Spinal cord (tissue), 10 donors: ENCODE results near the gene ZIC3. TPM values are rescaled to one million over a fixed set of nuclear protein-coding genes. Genes with fewer than 3 reads are reported as not detected.
"Not testable (repeated sequence)": the region's sequence is repeated elsewhere in the genome, so short reads cannot be mapped to it uniquely, and the experiment has no call there.

Experiments used
- DNase-seq, 6 donors: peaks; one replicate each; pipeline versions ENCODE4 v3.0.0 to v3.0.0-alpha.2; 2013 to 2015; ENCODE audit warnings: low spot score in 6 of 6, low read depth in 4 of 6
- H3K27ac ChIP-seq: one replicate; pipeline ENCODE4 v1.5.1; 2013; ENCODE audit warnings: low read depth, low read length, control low read depth
- H3K27me3 ChIP-seq: one replicate; pipeline ENCODE4 v1.6.1; 2013; ENCODE audit warnings: low read length; ENCODE audit not compliant: control insufficient read depth, insufficient read depth
- H3K36me3 ChIP-seq: one replicate; pipeline ENCODE4 v1.6.1; 2013; ENCODE audit warnings: low read length; ENCODE audit not compliant: control insufficient read depth, insufficient read depth
- H3K4me1 ChIP-seq: one replicate; pipeline ENCODE4 v1.6.1; 2013; ENCODE audit warnings: low read length; ENCODE audit not compliant: control insufficient read depth, insufficient read depth
- H3K4me3 ChIP-seq: one replicate; pipeline ENCODE4 v1.5.1; 2013; ENCODE audit warnings: low read depth, low read length, control low read depth
- H3K9me3 ChIP-seq: one replicate; pipeline ENCODE4 v1.6.1; 2013; ENCODE audit warnings: low read length; ENCODE audit not compliant: control insufficient read depth, insufficient read depth
- WGBS: methylation state at CpG from one replicate; pipeline ENCODE4 v1.1.5; 2013; ENCODE audit warnings: missing lambda C conversion rate; ENCODE audit not compliant: insufficient coverage; 5-methylcytosine and 5-hydroxymethylcytosine counted together
- polyA plus RNA-seq, 2 donors: library from polyadenylated mRNA; unstranded; fragments of 120-200 nt; gene quantifications; one replicate each; pipeline ENCODE4 v1.2.1, GENCODE V29; 2013; ENCODE audit not compliant: insufficient read length in 2 of 2
- total RNA-seq, 2 donors: library from RNA; depleted of rRNA in 1 of 2; stranded (reverse); fragments of 120-200 nt in 1 of 2; fragments of >200 nt in 1 of 2; gene quantifications; one replicate each; pipeline versions ENCODE4 v1.2.3 to v1.2.4, GENCODE V29; 2013 to 2014
- donor health status: healthy.

ZIC3 gene
- total and polyA plus RNA-seq, 4 donors: 6.8 to 15.6 (median 13.8) TPM

DNA sequence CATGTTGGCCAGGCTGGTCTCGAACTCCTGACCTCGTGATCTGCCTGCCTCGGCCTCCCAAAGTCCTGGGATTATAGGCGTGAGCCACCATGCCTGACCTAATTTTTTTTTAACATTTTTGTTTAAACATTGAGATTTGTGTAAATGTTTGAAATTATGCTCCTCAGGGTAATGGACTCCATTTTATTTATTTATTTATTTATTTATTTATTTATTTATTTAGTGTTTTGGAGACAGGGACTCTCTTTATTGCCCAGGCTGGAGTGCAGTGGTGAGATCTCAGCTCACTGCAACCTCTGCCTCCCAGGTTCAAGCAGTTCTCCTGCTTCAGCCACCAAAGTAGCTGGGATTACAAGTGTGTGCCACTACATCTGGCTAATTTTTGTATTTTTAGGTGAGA, 13.8 kb upstream of the ZIC3 start:
- not testable (repeated sequence) for H3K27ac ChIP-seq, H3K9me3 ChIP-seq, DNase-seq, H3K4me3 ChIP-seq, H3K36me3 ChIP-seq
- Histone ChIP-seq H3K27me3 (peaks cover 48% of the 10 kb centered on the region), H3K4me1 (peaks cover 21% of the 10 kb centered on the region)
- WGBS: 100% methylated on average over 1 of the region's 4 CpGs

DNA sequence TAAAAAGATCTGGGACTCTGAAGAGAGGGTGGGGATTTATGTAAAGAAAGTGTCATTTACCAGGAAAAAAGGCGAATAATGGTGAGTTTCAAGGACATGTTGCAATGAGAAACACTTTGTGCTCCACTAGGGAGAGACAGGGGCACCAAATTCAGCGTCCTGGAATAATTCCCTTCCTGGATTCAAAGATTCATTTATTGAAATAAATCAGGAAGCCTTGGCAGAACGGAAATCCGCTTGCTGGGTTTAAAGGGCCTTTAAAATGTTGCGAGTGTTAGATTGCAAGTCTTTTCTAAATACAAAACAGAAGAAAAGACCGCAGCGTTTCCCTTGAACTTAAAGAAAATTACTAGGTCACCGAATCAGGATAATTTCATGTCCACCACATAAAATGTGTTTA, 3.8 kb upstream of the ZIC3 start:
- H3K36me3 ChIP-seq: no peaks in the 10 kb centered on the region
- WGBS: 17% methylated on average over 2 of the region's 8 CpGs
- peaks cover 66% of the 10 kb centered on the region for H3K27me3 ChIP-seq
- no peak overlapping the region for H3K27ac ChIP-seq
- no peak overlapping the region for H3K4me3 ChIP-seq
- peaks cover 8% of the 10 kb centered on the region for H3K4me1 ChIP-seq
- DNase-seq: peak in 2 of 6 donors; percentile 6 to 9
- H3K9me3 ChIP-seq: no peaks in the 10 kb centered on the region

DNA sequence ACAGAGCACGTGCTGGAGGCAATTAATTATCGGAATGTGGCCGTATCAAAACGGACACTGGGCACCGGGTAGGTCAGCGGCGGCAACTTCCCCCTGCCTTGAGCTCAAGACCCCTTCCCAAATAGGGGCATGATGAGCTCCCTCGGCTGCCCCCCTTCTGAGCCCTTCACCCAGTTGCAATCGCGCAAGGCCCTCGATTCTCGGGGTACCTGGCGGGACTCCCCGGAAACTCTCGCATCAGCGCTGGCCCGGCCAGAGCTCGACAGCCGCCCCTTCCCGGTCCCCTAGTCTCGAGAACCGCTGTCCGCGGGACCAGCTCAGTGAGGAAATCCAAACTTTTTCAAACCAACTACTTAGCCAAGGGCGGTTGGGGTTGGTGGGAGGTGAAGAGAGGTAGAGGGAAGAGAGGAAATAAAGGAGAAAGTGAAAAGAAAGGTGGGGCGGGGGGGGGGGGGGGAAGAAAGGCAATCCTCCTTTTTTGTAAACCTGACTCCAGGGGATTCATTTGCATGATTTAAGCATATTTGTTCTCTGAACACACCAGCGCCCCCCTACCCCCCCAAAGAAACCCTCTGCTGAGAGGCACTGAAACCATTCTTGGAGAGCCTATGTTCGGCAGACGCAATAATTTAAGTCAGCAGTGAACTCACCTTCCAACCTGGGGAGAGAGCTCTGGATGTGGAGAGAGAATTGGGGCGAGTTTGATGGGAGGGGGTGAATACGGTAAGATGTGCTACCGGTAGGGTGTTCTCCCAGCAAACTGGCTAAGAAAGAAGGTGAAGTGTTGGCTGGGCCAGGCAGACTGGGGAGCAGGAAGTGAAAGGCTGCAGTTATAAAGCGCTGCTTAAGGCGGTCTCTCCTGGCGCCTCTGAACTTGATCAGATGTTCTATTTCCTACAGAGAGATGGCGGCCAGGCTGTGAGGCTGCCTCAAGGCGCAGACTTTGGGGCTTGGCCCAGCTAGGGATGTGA, 2.0 kb upstream of the ZIC3 start:
- Histone ChIP-seq H3K27me3 (peaks cover 77% of the 10 kb centered on the region), H3K4me3 (peak overlapping the region; percentile 26), H3K4me1 (peaks cover 16% of the 10 kb centered on the region), H3K9me3 (no peaks in the 10 kb centered on the region), H3K36me3 (no peaks in the 10 kb centered on the region), H3K27ac (peak overlapping the region; percentile 61)
- WGBS: 14% methylated on average over 27 of the region's 37 CpGs
- DNase-seq: peak in 2 of 6 donors; percentile 17 to 36

DNA sequence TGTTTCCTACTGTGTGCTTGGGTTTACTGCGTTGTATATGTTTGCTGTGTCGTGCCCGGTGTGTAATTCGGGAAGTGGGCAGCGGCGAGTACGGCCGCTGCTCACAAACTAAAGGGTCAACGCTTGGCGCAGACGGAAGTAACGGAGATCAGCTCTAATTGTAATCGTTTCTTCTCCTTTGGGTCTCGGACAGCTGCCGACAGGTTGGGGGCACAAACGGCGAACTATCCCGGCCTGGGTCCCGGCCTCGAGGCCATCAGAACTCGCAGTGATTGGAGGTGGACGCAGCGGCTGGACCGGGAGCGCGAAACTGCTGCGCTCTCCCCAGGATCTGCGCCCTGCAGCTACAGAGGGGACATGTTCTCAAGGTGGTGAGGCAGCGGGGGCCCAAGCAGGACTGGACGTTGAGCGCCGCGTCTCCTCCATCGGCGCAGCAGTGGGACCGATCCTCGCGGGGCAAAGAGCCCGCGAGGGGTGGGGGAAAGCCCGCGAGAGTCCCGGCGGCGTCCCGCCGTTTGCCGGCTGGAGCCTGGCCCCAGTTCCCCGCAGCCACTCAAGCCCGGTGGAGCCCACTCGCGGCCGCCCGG, 516 bp upstream of the ZIC3 start:
- 22% methylated on average over 54 of the region's 54 CpGs for WGBS
- Histone ChIP-seq H3K36me3 (no peaks in the 10 kb centered on the region), H3K27ac (peak overlapping the region; percentile 75), H3K4me1 (peaks cover 16% of the 10 kb centered on the region), H3K9me3 (no peaks in the 10 kb centered on the region), H3K4me3 (peak overlapping the region; percentile 53), H3K27me3 (peaks cover 89% of the 10 kb centered on the region)
- no peak for DNase-seq

DNA sequence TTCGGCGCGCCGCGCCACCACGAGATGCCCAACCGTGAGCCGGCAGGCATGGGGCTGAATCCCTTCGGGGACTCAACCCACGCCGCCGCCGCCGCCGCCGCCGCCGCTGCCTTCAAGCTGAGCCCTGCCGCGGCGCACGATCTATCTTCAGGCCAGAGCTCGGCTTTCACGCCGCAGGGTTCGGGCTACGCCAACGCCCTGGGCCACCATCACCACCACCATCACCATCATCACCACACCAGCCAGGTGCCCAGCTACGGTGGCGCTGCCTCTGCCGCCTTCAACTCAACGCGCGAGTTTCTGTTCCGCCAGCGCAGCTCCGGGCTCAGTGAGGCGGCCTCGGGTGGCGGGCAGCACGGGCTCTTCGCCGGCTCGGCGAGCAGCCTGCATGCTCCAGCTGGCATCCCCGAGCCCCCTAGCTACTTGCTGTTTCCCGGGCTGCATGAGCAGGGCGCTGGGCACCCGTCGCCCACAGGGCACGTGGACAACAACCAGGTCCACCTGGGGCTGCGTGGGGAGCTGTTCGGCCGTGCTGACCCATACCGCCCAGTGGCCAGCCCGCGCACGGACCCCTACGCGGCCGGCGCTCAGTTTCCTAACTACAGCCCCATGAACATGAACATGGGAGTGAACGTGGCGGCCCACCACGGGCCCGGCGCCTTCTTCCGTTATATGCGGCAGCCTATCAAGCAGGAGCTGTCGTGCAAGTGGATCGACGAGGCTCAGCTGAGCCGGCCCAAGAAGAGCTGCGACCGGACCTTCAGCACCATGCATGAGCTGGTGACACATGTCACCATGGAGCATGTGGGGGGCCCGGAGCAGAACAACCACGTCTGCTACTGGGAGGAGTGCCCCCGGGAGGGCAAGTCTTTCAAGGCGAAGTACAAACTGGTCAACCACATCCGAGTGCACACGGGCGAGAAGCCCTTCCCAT, 1.1 kb downstream of the ZIC3 start:
- peak in 2 of 6 donors; percentile 39 to 52 for DNase-seq
- Histone ChIP-seq H3K27me3 (peaks cover 85% of the 10 kb centered on the region), H3K27ac (peak overlapping the region; percentile 64), H3K4me3 (peak overlapping the region; percentile 43), H3K4me1 (peaks cover 16% of the 10 kb centered on the region), H3K9me3 (no peaks in the 10 kb centered on the region), H3K36me3 (no peaks in the 10 kb centered on the region)
- WGBS: 25% methylated on average over 82 of the region's 82 CpGs

DNA sequence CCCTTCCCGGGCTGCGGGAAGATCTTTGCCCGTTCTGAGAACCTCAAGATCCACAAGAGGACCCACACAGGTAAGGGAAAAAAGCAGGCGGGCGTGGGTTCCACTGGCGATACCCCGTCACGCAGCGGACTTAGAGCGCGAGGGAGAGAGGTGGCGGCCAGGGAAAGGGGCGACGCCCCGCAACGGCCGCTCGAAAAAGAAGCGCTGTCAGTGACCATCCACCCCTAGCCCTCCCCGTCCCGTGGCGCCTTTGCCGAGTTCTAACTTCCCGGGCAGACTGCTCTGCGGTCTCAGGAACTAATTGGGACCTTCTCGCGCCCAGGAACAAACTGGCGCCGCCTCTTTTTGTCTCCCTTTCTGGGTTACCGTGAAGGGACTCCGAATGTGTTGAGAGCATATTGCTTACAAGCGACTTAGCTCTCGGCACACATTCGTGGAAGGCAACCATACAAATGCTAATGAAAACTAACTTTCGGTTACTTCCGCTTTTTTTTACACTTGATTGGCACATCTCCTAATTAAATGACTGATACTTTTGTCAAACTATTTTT, 1.8 kb downstream of the ZIC3 start:
- H3K36me3 ChIP-seq: no peaks in the 10 kb centered on the region
- H3K9me3 ChIP-seq: no peaks in the 10 kb centered on the region
- WGBS: 14% methylated on average over 36 of the region's 36 CpGs
- peak overlapping the region; percentile 10 for H3K27ac ChIP-seq
- peaks cover 85% of the 10 kb centered on the region for H3K27me3 ChIP-seq
- H3K4me1 ChIP-seq: peaks cover 16% of the 10 kb centered on the region
- H3K4me3 ChIP-seq: peak overlapping the region; percentile 43
- peak in 2 of 6 donors; percentile 35 for DNase-seq

DNA sequence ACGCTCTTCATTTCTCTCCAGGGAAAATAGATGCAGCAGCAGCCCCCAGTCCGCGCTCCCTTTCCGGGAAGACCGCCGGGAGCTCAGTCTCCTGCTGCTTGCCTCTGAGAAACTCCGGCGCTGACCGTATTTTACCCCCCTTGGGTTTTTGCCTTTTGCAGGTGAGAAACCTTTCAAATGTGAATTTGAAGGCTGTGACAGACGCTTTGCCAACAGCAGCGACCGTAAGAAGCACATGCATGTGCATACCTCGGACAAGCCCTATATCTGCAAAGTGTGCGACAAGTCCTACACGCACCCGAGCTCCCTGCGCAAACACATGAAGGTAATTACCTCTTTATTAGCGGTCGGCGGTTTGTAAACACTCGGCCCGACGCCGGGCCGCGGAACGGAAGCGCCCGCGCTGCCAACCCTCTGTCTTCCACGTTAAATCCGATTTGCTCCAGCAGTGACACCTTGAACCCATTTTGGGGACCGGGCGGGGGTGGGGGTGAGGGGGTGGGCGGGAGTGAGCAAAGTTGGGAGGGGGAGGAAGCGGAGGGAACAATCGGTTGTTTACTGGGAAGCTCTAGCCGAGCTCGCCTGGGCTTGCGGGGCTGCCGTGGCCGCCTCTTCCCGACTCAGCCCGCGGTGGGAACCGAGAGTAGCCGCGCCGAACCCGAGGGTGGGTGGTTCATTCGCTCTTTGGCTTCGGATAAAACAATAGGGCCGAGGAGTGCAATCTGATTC, 3.0 kb downstream of the ZIC3 start:
- Histone ChIP-seq H3K4me3 (peak overlapping the region; percentile 43), H3K9me3 (no peaks in the 10 kb centered on the region), H3K27me3 (peaks cover 84% of the 10 kb centered on the region), H3K36me3 (no peaks in the 10 kb centered on the region), H3K27ac (no peak overlapping the region), H3K4me1 (peaks cover 20% of the 10 kb centered on the region)
- 15% methylated on average over 43 of the region's 53 CpGs for WGBS
- peak in 2 of 6 donors; percentile 20 to 46 for DNase-seq

DNA sequence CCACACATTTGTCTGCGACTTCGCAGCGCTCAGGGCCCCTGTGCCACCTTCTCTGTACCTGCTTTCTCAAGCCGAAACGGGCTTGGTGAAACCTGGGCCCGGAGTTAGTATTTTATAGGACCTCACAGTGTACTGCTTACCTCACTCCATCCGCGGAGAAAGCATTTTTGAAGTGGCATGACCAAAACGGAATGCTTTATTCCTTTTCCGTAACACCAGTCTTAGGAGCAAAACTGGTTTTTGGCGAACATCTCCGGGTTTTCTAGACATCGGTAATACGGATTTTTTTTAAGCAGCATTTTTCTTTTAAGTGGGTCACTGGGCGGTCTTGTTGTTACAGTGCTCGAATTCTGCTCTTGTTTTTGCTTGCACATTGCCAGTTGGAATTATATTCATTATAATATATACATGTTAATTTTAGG, 3.6 kb downstream of the ZIC3 start:
- Histone ChIP-seq H3K36me3 (no peaks in the 10 kb centered on the region), H3K27ac (no peak overlapping the region), H3K27me3 (peaks cover 84% of the 10 kb centered on the region), H3K4me1 (peaks cover 24% of the 10 kb centered on the region), H3K9me3 (no peaks in the 10 kb centered on the region), H3K4me3 (peak overlapping the region; percentile 43)
- DNase-seq: peak in 2 of 6 donors; percentile 38 to 41
- WGBS: 14% methylated on average over 14 of the region's 16 CpGs
